ENCODE results near the gene KIF19. TPM values are rescaled to one million over a fixed set of nuclear protein-coding genes. Genes with fewer than 3 reads are reported as not detected.

The KIF19 gene
- total RNA-seq, 4 donors from 2014 or later: 0.41 to 1.8 (median 0.62) TPM; not detected in 1

DNA sequence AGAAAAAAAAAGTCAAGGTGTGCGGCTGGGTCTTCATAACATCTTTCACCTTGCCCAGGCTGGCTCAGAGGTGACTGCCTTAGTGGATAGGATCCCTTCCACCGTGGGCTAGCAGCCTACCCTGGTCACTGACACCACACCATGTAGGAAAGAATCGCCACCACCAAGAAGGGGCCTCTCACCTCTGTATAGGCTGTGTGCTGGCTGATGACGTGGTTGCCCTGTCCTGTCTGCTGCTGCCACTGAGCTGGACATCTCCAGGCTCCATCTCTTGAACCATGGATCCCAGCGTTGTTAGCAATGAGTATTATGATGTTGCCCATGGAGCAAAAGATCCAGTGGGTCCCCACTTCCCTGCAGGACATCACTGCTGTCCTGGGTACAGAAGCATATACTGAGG is 41.2 kb downstream of the KIF19 start, which contains the start of gene GPR142:
TSS of gene GPR142 (plus strand) at position 301 of the 400 bp plus-strand sequence. CDS start 2,035 bp downstream, outside the sequence.
- no peak within 1 kb of the TSS for H3K27ac ChIP-seq
- intact Hi-C loops (cut with DNase I; ENCODE audit: low total_unique reads) (loop anchor here (5.0 to 10.0 kb wide), 2 partner anchors 152 to 235 kb away; partner anchors contain the start of gene TTYH2), in situ Hi-C loops (cut with MboI; ENCODE audit: low sequenced_read_pairs in 4 of 4) (loop anchor here (10.0 to 25.0 kb wide), 3 partner anchors 62 to 162 kb away; partner anchors contain the start of genes RPL38 (in 3 of the 4) and TTYH2 (in 1 of the 4))
- no peak for TF ChIP-seq POLR2A (IDR thresholded peaks at IDR 0.05)
- TF ChIP-seq, protein P1, sequence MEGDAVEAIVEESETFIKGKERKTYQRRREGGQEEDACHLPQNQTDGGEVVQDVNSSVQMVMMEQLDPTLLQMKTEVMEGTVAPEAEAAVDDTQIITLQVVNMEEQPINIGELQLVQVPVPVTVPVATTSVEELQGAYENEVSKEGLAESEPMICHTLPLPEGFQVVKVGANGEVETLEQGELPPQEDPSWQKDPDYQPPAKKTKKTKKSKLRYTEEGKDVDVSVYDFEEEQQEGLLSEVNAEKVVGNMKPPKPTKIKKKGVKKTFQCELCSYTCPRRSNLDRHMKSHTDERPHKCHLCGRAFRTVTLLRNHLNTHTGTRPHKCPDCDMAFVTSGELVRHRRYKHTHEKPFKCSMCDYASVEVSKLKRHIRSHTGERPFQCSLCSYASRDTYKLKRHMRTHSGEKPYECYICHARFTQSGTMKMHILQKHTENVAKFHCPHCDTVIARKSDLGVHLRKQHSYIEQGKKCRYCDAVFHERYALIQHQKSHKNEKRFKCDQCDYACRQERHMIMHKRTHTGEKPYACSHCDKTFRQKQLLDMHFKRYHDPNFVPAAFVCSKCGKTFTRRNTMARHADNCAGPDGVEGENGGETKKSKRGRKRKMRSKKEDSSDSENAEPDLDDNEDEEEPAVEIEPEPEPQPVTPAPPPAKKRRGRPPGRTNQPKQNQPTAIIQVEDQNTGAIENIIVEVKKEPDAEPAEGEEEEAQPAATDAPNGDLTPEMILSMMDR (IDR thresholded peaks at IDR 0.05 in 4 of 5, conservative IDR thresholded peaks at IDR 0.05 in 1 of 5): no peak
- no peaks in the 10 kb centered on the region for H3K27me3 ChIP-seq
- no peaks in the 10 kb centered on the region for H3K36me3 ChIP-seq
- ATAC-seq (no peak), DNase-seq (no peak)
- H3K4me3 ChIP-seq: no peak within 1 kb of the TSS
- no peaks in the 10 kb centered on the region for H3K9me3 ChIP-seq
- H3K4me1 ChIP-seq: peaks cover 0 to 7% of the 10 kb centered on the region in 2 donors

DNA sequence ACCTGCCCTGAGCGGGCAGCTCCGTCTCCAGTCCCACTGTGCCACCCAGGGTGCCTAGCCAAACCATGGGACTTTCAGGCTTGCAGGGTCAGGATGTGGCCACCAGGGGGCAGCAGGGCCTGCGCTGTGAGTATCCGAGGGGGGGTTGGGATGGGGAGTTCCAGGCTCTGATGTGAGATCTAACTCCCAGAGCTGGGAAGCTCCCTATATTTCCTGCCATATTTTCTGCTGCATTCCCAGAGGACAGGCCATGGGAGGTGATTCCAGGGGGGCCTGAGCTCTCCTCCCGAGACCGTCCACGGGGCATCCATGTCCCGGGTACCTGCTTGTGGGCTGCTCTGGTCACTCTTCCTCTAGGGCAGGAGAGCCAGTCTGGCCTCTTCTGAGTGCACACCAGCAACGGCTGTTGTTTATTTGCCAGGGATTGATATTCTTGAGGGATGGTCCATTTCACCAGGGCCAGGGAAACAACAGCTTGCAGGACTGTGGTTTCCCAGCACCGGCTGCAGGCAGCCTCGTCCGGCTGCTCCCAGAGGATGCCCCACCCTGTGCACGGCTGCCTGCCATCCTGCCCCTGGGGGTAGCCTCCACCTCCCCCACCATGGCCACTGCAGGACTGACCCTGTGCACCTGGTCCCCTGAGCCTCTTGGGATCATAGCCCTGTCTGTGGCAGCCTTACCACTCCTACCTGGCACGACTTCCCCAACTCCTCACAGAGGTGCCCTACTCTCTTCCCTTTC is 42.5 kb downstream of the KIF19 start:
- Histone ChIP-seq H3K27me3 (no peaks in the 10 kb centered on the region), H3K4me1 (peaks cover 0 to 7% of the 10 kb centered on the region in 2 donors), H3K27ac (no peak overlapping the region), H3K36me3 (no peaks in the 10 kb centered on the region), H3K4me3 (no peak overlapping the region), H3K9me3 (no peaks in the 10 kb centered on the region)
- no peak for TF ChIP-seq POLR2A (IDR thresholded peaks at IDR 0.05)
- TF ChIP-seq, protein P1 (IDR thresholded peaks at IDR 0.05 in 4 of 5, conservative IDR thresholded peaks at IDR 0.05 in 1 of 5): peak; percentile 90 to 98 (median 96)
- DNase-seq (peak; percentile 61 to 71), ATAC-seq (peak; percentile 86 to 90)
- intact Hi-C loops (cut with DNase I; ENCODE audit: low total_unique reads) (loop anchor here (1.0 to 10.0 kb wide), 4 partner anchors 125 to 234 kb away; partner anchors contain the start of gene TTYH2), in situ Hi-C loops (cut with MboI; ENCODE audit: low sequenced_read_pairs in 4 of 4) (loop anchor here (10.0 to 25.0 kb wide), 3 partner anchors 64 to 164 kb away; partner anchors contain the start of genes RPL38 (in 3 of the 4) and TTYH2 (in 1 of the 4))

DNA sequence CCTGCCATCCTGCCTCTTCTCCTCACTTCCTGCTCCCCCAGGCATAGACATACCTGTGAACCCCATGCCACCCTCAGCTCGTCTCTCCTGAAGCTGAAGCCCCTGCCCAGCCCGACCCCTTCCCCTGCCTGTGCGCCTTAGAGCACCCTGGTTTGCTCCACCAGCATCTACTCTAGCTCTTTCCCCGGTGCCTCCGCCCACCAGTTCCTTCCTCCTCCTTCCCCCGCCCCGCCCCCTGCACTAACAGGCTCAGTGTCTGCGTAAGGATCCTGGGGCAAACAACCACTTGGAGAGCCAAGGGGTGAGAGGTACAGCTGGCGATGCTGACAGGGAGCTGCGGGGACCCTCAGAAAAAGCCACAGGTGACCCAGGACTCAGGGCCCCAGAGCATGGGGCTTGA is 43.2 kb downstream of the KIF19 start:
- DNase-seq (no peak), ATAC-seq (no peak)
- no peak overlapping the region for H3K4me3 ChIP-seq
- TF ChIP-seq POLR2A (IDR thresholded peaks at IDR 0.05): no peak
- TF ChIP-seq, protein P1 (IDR thresholded peaks at IDR 0.05 in 4 of 5, conservative IDR thresholded peaks at IDR 0.05 in 1 of 5): no peak
- H3K9me3 ChIP-seq: no peaks in the 10 kb centered on the region
- no peaks in the 10 kb centered on the region for H3K36me3 ChIP-seq
- intact Hi-C loops (cut with DNase I; ENCODE audit: low total_unique reads): loop anchor here (5.0 to 10.0 kb wide), 2 partner anchors 154 to 233 kb away; partner anchors contain the start of gene TTYH2
- in situ Hi-C loops (cut with MboI; ENCODE audit: low sequenced_read_pairs in 4 of 4): loop anchor here (10.0 to 25.0 kb wide), 3 partner anchors 64 to 164 kb away; partner anchors contain the start of genes RPL38 (in 3 of the 4) and TTYH2 (in 1 of the 4)
- peaks cover 0 to 7% of the 10 kb centered on the region in 2 donors for H3K4me1 ChIP-seq
- no peak overlapping the region for H3K27ac ChIP-seq
- no peaks in the 10 kb centered on the region for H3K27me3 ChIP-seq

DNA sequence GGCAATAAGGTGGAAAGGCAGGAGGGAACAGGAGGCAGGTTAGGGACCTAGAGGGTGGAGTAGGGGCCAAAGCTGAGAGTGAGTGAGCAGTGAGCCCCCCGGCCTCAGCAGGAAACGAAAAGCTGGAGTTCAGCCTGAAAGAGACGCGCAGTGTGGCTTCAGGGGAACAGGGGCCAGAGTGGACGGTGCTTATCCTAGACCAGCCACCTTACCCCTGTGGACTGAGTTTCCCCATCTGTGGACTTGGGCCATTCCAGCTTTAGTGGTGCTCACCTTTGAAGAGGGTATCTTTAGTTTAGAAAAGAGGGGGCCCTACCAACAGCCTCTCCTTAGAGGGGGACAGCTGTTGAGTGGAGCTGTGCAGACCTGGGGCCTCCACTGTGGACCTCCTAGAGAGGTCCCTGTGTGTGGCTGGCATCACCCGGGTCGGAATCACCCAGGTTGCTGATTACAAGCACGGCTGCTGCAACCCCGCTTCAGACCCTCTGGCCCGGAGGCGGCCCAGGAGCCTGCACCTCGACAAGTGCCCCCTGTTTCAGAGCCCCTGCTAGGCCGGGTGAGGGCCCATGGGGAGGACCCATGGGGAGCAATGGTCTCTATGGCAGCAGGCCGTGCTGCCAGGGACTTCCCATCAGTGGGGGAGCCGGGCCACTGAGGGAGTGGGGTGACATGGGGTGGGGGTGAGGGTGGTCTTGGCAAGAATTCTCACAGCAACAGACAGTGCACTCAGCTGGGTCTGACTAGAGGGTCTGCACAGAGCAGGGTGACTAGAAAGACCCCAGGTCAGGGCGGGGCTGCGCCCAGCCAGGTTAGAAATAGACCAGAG is 43.9 kb downstream of the KIF19 start:
- H3K9me3 ChIP-seq: no peaks in the 10 kb centered on the region
- TF ChIP-seq POLR2A (IDR thresholded peaks at IDR 0.05): no peak
- TF ChIP-seq, protein P1 (IDR thresholded peaks at IDR 0.05 in 4 of 5, conservative IDR thresholded peaks at IDR 0.05 in 1 of 5): no peak
- H3K4me1 ChIP-seq: peaks cover 0 to 7% of the 10 kb centered on the region in 2 donors
- H3K36me3 ChIP-seq: no peaks in the 10 kb centered on the region
- no peak overlapping the region for H3K27ac ChIP-seq
- DNase-seq: no peak
- no peak overlapping the region for H3K4me3 ChIP-seq
- ATAC-seq: no peak
- intact Hi-C loops (cut with DNase I; ENCODE audit: low total_unique reads) (loop anchor here (5.0 to 10.0 kb wide), 2 partner anchors 155 to 232 kb away; partner anchors contain the start of gene TTYH2), in situ Hi-C loops (cut with MboI; ENCODE audit: low sequenced_read_pairs in 4 of 4) (loop anchor here (10.0 to 25.0 kb wide), 4 partner anchors 65 to 165 kb away; partner anchors contain the start of genes RPL38 (in 3 of the 4) and TTYH2 (in 1 of the 4))
- no peaks in the 10 kb centered on the region for H3K27me3 ChIP-seq
